NCI-H748 (cell line): ENCODE results near the gene CCL4.
"Not testable (repeated sequence)": the region's sequence is repeated elsewhere in the genome, so short reads cannot be mapped to it uniquely, and the experiment has no call there.

Experiments used
- DNase-seq: peaks from one replicate; lab custom pipeline; 2025; ENCODE audit not compliant: unreplicated experiment; lab: John Stamatoyannopoulos, UW

The CCL4 gene

GRCh38 chr17:36087897-36088572 lies 15.6 kb upstream of the CCL4 start:
- not testable (repeated sequence) for DNase-seq

- no peak for DNase-seq
Measured at GRCh38 chr17:36088670-36089338, 14.8 kb upstream of the CCL4 start.

- no peak for DNase-seq
Measured at GRCh38 chr17:36089339-36089865, 14.2 kb upstream of the CCL4 start.

- DNase-seq = no peak
Measured at GRCh38 chr17:36089888-36090836, 13.5 kb upstream of the CCL4 start, which contains the start of gene CCL3. TSS of gene CCL3 (minus strand) at chr17:36090143. CDS start at chr17:36090058, 85 bp downstream.

- no peak for DNase-seq
Measured at GRCh38 chr17:36092230-36092629, 11.4 kb upstream of the CCL4 start.

GRCh38 chr17:36092715-36093114 lies 10.9 kb upstream of the CCL4 start:
- not testable (repeated sequence) for DNase-seq

- no peak for DNase-seq
Measured at GRCh38 chr17:36094232-36094631, 9.4 kb upstream of the CCL4 start.

GRCh38 chr17:36094746-36095145 lies 8.9 kb upstream of the CCL4 start:
- no peak for DNase-seq

- no peak for DNase-seq
Measured at GRCh38 chr17:36095992-36096391, 7.6 kb upstream of the CCL4 start.

GRCh38 chr17:36099004-36099403 lies 4.6 kb upstream of the CCL4 start:
- not testable (repeated sequence) for DNase-seq

- not testable (repeated sequence) for DNase-seq
Measured at GRCh38 chr17:36104246-36104645, 619 bp downstream of the CCL4 start.

- DNase-seq = no peak
Measured at GRCh38 chr17:36104701-36105181, 1.1 kb downstream of the CCL4 start.

GRCh38 chr17:36105781-36106492 lies 2.3 kb downstream of the CCL4 start:
- DNase-seq = no peak

GRCh38 chr17:36106493-36106835 lies 2.8 kb downstream of the CCL4 start:
- no peak for DNase-seq

- DNase-seq = no peak
Measured at GRCh38 chr17:36107660-36108059, 4.0 kb downstream of the CCL4 start.

GRCh38 chr17:36108265-36108664 lies 4.6 kb downstream of the CCL4 start:
- DNase-seq = not testable (repeated sequence)

- DNase-seq = no peak
Measured at GRCh38 chr17:36111068-36111490, 7.5 kb downstream of the CCL4 start.

- DNase-seq = no peak
Measured at GRCh38 chr17:36112572-36112971, 8.9 kb downstream of the CCL4 start.

- not testable (repeated sequence) for DNase-seq
Measured at GRCh38 chr17:36113131-36113530, 9.5 kb downstream of the CCL4 start.

- not testable (repeated sequence) for DNase-seq
Measured at GRCh38 chr17:36114971-36115648, 11.5 kb downstream of the CCL4 start.
